Activated B cell treated with CpG ODN at 0.5 μM for 24 hours (primary cell): ENCODE data around the gene HCST. TPM values are rescaled to one million over a fixed set of nuclear protein-coding genes. Genes with fewer than 3 reads are reported as not detected.

Experiments
- ATAC-seq: fragments of 200-7000 bp; cut with Tn5 transposase; one replicate; pipeline ENCODE4 v1.10.0; 2021; ENCODE audit warnings: low read depth, mild to moderate bottlenecking, moderate library complexity
- CTCF ChIA-PET: fragments of 350-600 bp; sonication (Branson Sonifier 250); formaldehyde crosslinking; loops from one replicate; lab custom pipeline; 2021; ENCODE audit warnings: antibody characterized with exemption; lab: Charles Lee
- POLR2A ChIA-PET: fragments of 350-600 bp; sonication (Branson Sonifier 250); formaldehyde crosslinking; loops from one replicate; lab custom pipeline; 2021; ENCODE audit warnings: antibody characterized with exemption; lab: Charles Lee
- DNase-seq: peaks from one replicate; pipeline ENCODE4 v3.0.0; 2022
- H3K27ac Mint-ChIP-seq: one replicate; pipeline ENCODE4 v1.8.0; 2020; ENCODE audit warnings: mixed read lengths
- H3K27me3 Mint-ChIP-seq: one replicate; pipeline ENCODE4 v1.8.0; 2021; ENCODE audit warnings: mixed read lengths
- H3K36me3 Mint-ChIP-seq: one replicate; pipeline ENCODE4 v1.8.0; 2021; ENCODE audit warnings: low read depth, mixed read lengths
- H3K4me1 Mint-ChIP-seq: one replicate; pipeline ENCODE4 v1.8.0; 2021; ENCODE audit warnings: mixed read lengths
- H3K4me3 Mint-ChIP-seq: one replicate; pipeline ENCODE4 v1.8.0; 2020; ENCODE audit warnings: mild to moderate bottlenecking, mixed read lengths
- H3K9me3 Mint-ChIP-seq: one replicate; pipeline ENCODE4 v1.8.0; 2020; ENCODE audit warnings: mixed read lengths
- intact Hi-C: fragments of 100-400 bp; cut with micrococcal nuclease; formaldehyde crosslinking; loops from one replicate; pipeline ENCODE4 v1.15.1; 2024
- total RNA-seq: library from RNA; stranded (reverse); gene quantifications from 2 replicates; pipeline ENCODE4 v1.2.3, GENCODE V29; 2022
- TF ChIP-seq, protein P1 (sequence below): fragments of 200-600 bp; IDR thresholded peaks from one replicate; pipeline ENCODE4 v1.8.0; 2022; ENCODE audit warnings: antibody characterized with exemption, mild to moderate bottlenecking

HCST gene
- total RNA-seq, 1 donor from 2014 or later: 2.9 TPM

DNA sequence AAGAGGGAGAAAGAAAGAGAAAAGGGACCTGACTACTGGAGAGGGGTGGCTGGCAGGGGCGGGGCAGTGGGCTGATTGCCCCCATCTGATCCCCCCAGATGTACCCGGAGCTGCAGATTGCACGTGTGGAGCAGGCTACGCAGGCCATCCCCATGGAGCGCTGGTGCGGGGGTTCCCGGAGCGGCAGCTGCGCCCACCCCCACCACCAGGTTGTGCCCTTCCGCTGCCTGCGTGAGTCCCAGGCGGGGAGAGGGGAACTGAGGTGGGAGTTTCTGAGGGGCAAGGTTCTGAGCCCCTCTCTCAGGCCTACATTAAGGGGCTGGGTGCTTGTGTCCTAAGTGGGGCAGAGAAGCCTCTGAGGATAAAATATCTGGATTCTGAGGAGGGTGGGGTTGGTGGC is 31.5 kb upstream of the HCST start:
- ATAC-seq (no peak), DNase-seq (no peak)
- CTCF ChIA-PET: interaction anchor here (1.5 kb wide), 1 partner anchor 11 kb away, joined by 3 read pairs; no protein-coding TSS in a partner anchor
- no peaks in the 10 kb centered on the region for H3K36me3 Mint-ChIP-seq
- no peak overlapping the region for H3K27ac Mint-ChIP-seq
- no peaks in the 10 kb centered on the region for H3K9me3 Mint-ChIP-seq
- peaks cover 17% of the 10 kb centered on the region for H3K4me1 Mint-ChIP-seq
- peaks cover 51% of the 10 kb centered on the region for H3K27me3 Mint-ChIP-seq
- intact Hi-C loops: no loop called here
- H3K4me3 Mint-ChIP-seq: no peak overlapping the region
- TF ChIP-seq, protein P1, sequence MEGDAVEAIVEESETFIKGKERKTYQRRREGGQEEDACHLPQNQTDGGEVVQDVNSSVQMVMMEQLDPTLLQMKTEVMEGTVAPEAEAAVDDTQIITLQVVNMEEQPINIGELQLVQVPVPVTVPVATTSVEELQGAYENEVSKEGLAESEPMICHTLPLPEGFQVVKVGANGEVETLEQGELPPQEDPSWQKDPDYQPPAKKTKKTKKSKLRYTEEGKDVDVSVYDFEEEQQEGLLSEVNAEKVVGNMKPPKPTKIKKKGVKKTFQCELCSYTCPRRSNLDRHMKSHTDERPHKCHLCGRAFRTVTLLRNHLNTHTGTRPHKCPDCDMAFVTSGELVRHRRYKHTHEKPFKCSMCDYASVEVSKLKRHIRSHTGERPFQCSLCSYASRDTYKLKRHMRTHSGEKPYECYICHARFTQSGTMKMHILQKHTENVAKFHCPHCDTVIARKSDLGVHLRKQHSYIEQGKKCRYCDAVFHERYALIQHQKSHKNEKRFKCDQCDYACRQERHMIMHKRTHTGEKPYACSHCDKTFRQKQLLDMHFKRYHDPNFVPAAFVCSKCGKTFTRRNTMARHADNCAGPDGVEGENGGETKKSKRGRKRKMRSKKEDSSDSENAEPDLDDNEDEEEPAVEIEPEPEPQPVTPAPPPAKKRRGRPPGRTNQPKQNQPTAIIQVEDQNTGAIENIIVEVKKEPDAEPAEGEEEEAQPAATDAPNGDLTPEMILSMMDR: no peak
- POLR2A ChIA-PET: no interaction called here

- intact Hi-C loops: no loop called here
- ATAC-seq (no peak), DNase-seq (no peak)
- Mint-ChIP-seq H3K4me1 (peaks cover 17% of the 10 kb centered on the region), H3K4me3 (no peak overlapping the region), H3K36me3 (no peaks in the 10 kb centered on the region), H3K27ac (no peak overlapping the region), H3K9me3 (no peaks in the 10 kb centered on the region), H3K27me3 (peaks cover 52% of the 10 kb centered on the region)
- TF ChIP-seq, protein P1: no peak
- ChIA-PET CTCF (no interaction called here), POLR2A (no interaction called here)
These were observed 30.7 kb upstream of the HCST start for GRCh38 chr19:35871611-35872010.

DNA sequence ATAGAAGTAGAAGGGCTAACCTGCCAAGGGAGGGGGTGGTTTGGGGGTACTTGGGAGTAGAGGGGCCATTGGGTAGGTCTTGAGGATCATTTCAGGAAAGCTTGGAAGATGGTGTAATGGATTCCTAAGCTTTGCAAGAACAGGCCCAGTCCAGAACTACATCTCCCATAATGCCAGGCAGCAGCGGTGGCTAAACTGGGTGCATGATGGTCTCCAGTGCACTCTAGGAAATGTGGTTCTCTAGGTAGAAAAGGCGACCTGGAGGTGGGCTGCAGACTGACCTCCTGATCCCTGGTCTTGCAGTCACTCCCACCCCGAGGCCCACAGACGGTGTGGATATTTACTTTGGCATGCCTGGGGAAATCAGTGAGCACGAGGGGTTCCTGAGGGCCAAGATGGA is 30.1 kb upstream of the HCST start:
- CTCF ChIA-PET: no interaction called here
- H3K4me1 Mint-ChIP-seq: peaks cover 17% of the 10 kb centered on the region
- TF ChIP-seq, protein P1: no peak
- no peak for DNase-seq
- no peak for ATAC-seq
- H3K4me3 Mint-ChIP-seq: no peak overlapping the region
- POLR2A ChIA-PET: no interaction called here
- H3K27me3 Mint-ChIP-seq: peaks cover 51% of the 10 kb centered on the region
- intact Hi-C loops: no loop called here
- no peaks in the 10 kb centered on the region for H3K9me3 Mint-ChIP-seq
- H3K27ac Mint-ChIP-seq: no peak overlapping the region
- no peaks in the 10 kb centered on the region for H3K36me3 Mint-ChIP-seq

DNA sequence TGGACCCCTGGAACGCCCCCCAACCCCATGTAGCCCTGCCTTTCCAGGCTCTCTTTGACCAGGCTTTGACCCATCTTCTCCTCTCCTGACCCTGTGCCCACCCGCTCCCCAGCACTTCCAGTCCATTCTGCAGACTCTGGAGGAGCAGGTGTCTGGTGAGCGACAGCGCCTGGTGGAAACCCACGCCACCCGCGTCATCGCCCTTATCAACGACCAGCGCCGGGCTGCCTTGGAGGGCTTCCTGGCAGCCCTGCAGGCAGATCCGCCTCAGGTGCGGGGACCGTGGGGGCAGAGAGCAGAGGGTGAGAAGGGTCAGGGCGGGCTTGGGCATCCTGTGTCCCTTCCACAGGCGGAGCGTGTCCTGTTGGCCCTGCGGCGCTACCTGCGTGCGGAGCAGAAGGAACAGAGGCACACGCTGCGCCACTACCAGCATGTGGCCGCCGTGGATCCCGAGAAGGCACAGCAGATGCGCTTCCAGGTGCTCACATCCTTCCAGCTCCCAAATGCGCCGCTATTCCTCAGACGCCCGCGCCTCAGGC is 27.9 kb upstream of the HCST start:
- intact Hi-C loops: no loop called here
- TF ChIP-seq, protein P1: no peak
- no peaks in the 10 kb centered on the region for H3K36me3 Mint-ChIP-seq
- H3K4me1 Mint-ChIP-seq: peaks cover 8% of the 10 kb centered on the region
- ChIA-PET CTCF (no interaction called here), POLR2A (no interaction called here)
- no peaks in the 10 kb centered on the region for H3K9me3 Mint-ChIP-seq
- no peak overlapping the region for H3K27ac Mint-ChIP-seq
- DNase-seq (no peak), ATAC-seq (no peak)
- H3K4me3 Mint-ChIP-seq: no peak overlapping the region
- H3K27me3 Mint-ChIP-seq: peaks cover 50% of the 10 kb centered on the region

DNA sequence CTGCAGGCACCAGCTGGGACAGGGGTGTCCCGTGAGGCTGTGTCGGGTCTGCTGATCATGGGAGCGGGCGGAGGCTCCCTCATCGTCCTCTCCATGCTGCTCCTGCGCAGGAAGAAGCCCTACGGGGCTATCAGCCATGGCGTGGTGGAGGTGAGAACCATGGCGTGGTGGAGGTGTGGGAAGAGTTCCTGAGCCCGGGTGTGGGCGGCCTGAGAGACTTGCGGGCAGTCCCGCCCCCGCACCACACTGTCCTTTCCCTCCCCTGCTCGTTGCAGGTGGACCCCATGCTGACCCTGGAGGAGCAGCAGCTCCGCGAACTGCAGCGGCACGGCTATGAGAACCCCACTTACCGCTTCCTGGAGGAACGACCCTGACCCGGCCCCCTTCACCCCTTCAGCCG is 23.3 kb upstream of the HCST start:
- intact Hi-C loops: no loop called here
- TF ChIP-seq, protein P1: no peak
- H3K27ac Mint-ChIP-seq: no peak overlapping the region
- ChIA-PET POLR2A (interaction anchor here (0.6 kb wide), 1 partner anchor 50 kb away, joined by 3 read pairs; no protein-coding TSS in a partner anchor), CTCF (interaction anchor here (6.9 kb wide), 1 partner anchor 54 kb away, joined by 81 read pairs; no protein-coding TSS in a partner anchor)
- H3K4me1 Mint-ChIP-seq: peaks cover 4% of the 10 kb centered on the region
- no peaks in the 10 kb centered on the region for H3K9me3 Mint-ChIP-seq
- DNase-seq: no peak
- no peak for ATAC-seq
- H3K36me3 Mint-ChIP-seq: no peaks in the 10 kb centered on the region
- no peak overlapping the region for H3K4me3 Mint-ChIP-seq
- peaks cover 30% of the 10 kb centered on the region for H3K27me3 Mint-ChIP-seq
